Activated T-cell treated with anti-CD3 and anti-CD28 coated beads, Interleukin-2, amount 50 U/mL, for 4 hours (primary cell): ENCODE measurements around the gene TMCO4. TPM values are rescaled to one million over a fixed set of nuclear protein-coding genes. Genes with fewer than 3 reads are reported as not detected.

Experiments used
- ATAC-seq, 2 donors: fragments of 200-7000 bp; cut with Tn5 transposase; one replicate each; pipeline ENCODE4 v1.10.0; 2021
- DNase-seq: peaks from one replicate; pipeline ENCODE4 v3.0.0-alpha.2; 2020
- H3K27me3 Mint-ChIP-seq: one replicate; pipeline ENCODE4 v1.8.0; 2021; ENCODE audit warnings: low read depth, mixed read lengths
- H3K36me3 Mint-ChIP-seq: one replicate; pipeline ENCODE4 v1.8.0; 2022; ENCODE audit warnings: mixed read lengths; ENCODE audit not compliant: insufficient read depth
- H3K4me1 Mint-ChIP-seq: one replicate; pipeline ENCODE4 v1.8.0; 2021; ENCODE audit warnings: low read depth, mixed read lengths
- H3K4me3 Mint-ChIP-seq: one replicate; pipeline ENCODE4 v1.8.0; 2021; ENCODE audit warnings: mild to moderate bottlenecking, moderate library complexity, mixed read lengths
- H3K9me3 Mint-ChIP-seq: one replicate; pipeline ENCODE4 v1.8.0; 2021; ENCODE audit warnings: mixed read lengths
- total RNA-seq, 3 donors: library from RNA; stranded (reverse); gene quantifications; one replicate each; pipeline ENCODE4 v1.2.1, GENCODE V29; 2021

Gene TMCO4
- total RNA-seq, 3 donors from 2014 or later: 10.4 to 16.1 (median 13.2) TPM

DNA sequence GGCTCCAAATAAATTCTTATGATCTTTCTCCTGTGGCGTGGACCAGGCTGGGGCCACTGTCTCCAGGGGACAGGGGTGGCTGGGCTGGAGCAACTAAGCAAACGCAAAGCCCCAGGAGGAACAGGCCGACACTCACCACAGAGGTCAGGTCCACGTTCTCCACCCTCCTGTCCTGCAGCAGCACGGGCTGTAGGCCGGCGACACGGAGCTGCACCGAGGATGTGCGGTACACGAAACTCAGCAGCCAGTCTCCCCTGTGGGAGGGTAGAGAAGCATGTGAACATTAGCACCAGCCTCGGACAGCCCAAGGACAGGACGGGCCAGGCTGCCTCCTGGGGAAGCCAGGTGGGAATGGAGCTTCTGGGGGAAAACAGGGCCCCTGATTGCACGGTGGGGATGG is 105.4 kb downstream of the TMCO4 start:
- Mint-ChIP-seq H3K9me3 (no peaks in the 10 kb centered on the region), H3K36me3 (peaks cover 32% of the 10 kb centered on the region), H3K4me3 (no peak overlapping the region), H3K27me3 (no peaks in the 10 kb centered on the region), H3K4me1 (peaks cover 19% of the 10 kb centered on the region)
- ATAC-seq: no peak
- no peak for DNase-seq

DNA sequence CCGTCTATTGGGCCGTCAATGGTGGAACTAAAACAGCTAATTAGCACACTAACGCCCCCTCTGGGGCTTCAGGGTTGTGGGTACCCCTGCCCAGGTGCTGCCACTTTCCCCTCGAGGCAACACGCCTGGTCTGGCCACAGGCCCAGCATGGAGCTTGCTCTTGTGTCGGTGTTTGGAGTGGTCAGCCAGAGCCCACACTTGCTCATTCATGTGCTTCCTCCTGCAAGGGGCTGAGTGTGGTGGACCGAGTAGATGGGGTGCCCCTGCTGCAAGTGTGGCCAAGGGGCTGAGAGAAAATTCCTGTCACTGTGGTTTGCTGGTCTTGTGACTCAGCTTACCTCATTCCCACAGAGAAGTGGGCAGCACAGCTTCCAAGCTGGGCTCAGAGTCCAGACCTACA is 109.4 kb downstream of the TMCO4 start:
- ATAC-seq (no peak), DNase-seq (no peak)
- Mint-ChIP-seq H3K27me3 (no peaks in the 10 kb centered on the region), H3K36me3 (peaks cover 28% of the 10 kb centered on the region), H3K4me3 (no peak overlapping the region), H3K4me1 (peaks cover 51% of the 10 kb centered on the region), H3K9me3 (no peaks in the 10 kb centered on the region)

GRCh38 chr1:19689856-19690255 is 109.9 kb downstream of the TMCO4 start:
- Mint-ChIP-seq H3K27me3 (no peaks in the 10 kb centered on the region), H3K36me3 (peaks cover 27% of the 10 kb centered on the region), H3K4me3 (no peak overlapping the region), H3K4me1 (peaks cover 51% of the 10 kb centered on the region), H3K9me3 (no peaks in the 10 kb centered on the region)
- ATAC-seq (no peak), DNase-seq (no peak)

GRCh38 chr1:19689085-19689757 is 110.5 kb downstream of the TMCO4 start:
- H3K4me1 Mint-ChIP-seq: peaks cover 51% of the 10 kb centered on the region
- no peaks in the 10 kb centered on the region for H3K9me3 Mint-ChIP-seq
- no peaks in the 10 kb centered on the region for H3K27me3 Mint-ChIP-seq
- H3K36me3 Mint-ChIP-seq: peaks cover 22% of the 10 kb centered on the region
- DNase-seq: no peak
- no peak overlapping the region for H3K4me3 Mint-ChIP-seq
- ATAC-seq: no peak

DNA sequence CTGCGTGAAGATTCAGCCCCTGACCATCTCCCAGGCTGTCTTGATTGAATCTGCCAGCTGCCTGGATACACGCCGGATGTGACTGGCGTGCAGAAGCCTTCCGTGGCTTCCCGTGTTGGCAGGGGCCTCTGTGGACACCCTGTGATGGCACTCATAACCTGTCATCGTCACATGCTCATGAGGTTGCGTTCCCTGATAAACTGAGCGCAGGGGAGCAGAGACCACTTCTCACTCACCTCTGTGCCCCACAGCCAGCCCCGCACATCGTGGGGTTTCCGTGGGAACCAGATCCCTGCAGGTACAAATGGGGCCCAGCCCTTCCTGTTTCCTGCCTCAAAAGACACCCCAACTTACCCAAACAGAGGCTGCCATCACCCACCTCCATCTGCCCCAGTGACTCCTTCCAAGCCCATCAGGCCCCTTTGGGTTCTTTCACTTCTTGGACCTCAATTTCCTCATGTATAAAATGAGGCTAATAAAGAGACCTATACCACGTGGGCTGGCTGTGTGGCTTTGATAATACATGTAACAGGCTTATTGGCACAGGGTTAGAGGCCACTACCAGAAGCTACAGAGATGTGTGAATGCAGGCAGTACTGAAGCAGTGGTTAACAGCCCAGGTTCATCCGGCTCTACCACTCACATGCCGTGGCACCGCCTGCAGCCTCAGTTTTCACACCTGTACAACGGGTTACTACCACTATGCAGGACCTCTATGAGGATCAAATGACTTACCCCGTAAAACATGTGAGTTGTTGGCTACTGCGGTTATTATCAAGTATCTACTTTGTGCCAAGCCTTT is 111.5 kb downstream of the TMCO4 start:
- Mint-ChIP-seq H3K4me1 (peaks cover 51% of the 10 kb centered on the region), H3K4me3 (peak overlapping the region; percentile 54), H3K27me3 (no peaks in the 10 kb centered on the region), H3K36me3 (peaks cover 22% of the 10 kb centered on the region), H3K9me3 (no peaks in the 10 kb centered on the region)
- DNase-seq (no peak), ATAC-seq (peak; percentile 56 to 60)

GRCh38 chr1:19687414-19687813 is 112.3 kb downstream of the TMCO4 start:
- ATAC-seq (no peak), DNase-seq (no peak)
- no peak overlapping the region for H3K4me3 Mint-ChIP-seq
- H3K9me3 Mint-ChIP-seq: no peaks in the 10 kb centered on the region
- H3K4me1 Mint-ChIP-seq: peaks cover 51% of the 10 kb centered on the region
- H3K36me3 Mint-ChIP-seq: peaks cover 20% of the 10 kb centered on the region
- H3K27me3 Mint-ChIP-seq: no peaks in the 10 kb centered on the region

GRCh38 chr1:19685994-19686393 is 113.7 kb downstream of the TMCO4 start:
- no peaks in the 10 kb centered on the region for H3K27me3 Mint-ChIP-seq
- H3K4me1 Mint-ChIP-seq: peaks cover 44% of the 10 kb centered on the region
- DNase-seq (no peak), ATAC-seq (no peak)
- peaks cover 11% of the 10 kb centered on the region for H3K36me3 Mint-ChIP-seq
- no peak overlapping the region for H3K4me3 Mint-ChIP-seq
- no peaks in the 10 kb centered on the region for H3K9me3 Mint-ChIP-seq

- no peaks in the 10 kb centered on the region for H3K27me3 Mint-ChIP-seq
- DNase-seq: no peak
- H3K4me1 Mint-ChIP-seq: peaks cover 35% of the 10 kb centered on the region
- H3K36me3 Mint-ChIP-seq: peaks cover 6% of the 10 kb centered on the region
- H3K9me3 Mint-ChIP-seq: no peaks in the 10 kb centered on the region
- ATAC-seq: no peak
- H3K4me3 Mint-ChIP-seq: no peak overlapping the region
These were observed 115.0 kb downstream of the TMCO4 start for GRCh38 chr1:19684677-19685076.

DNA sequence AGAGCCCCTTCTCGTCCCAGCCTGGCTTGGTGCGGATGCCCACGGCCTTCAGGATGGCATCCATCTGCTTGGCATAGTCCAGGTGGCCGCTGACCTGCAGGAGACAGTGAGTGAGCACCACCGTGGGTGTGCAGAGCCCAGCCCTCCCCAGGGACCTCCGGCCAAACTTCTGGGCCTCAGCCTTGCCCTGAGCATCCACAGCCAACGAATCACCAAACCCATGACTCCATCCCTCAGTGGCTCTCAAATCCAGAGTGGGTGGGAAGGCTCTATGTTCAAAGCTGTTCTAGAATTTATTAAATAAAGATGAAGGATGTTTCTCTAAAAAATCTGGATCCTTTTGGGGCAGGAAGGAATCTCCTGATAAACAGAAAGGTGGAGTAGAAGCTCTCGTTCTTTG is 116.4 kb downstream of the TMCO4 start:
- no peaks in the 10 kb centered on the region for H3K27me3 Mint-ChIP-seq
- no peak overlapping the region for H3K4me3 Mint-ChIP-seq
- H3K9me3 Mint-ChIP-seq: no peaks in the 10 kb centered on the region
- no peak for ATAC-seq
- H3K36me3 Mint-ChIP-seq: peaks cover 6% of the 10 kb centered on the region
- H3K4me1 Mint-ChIP-seq: peaks cover 22% of the 10 kb centered on the region
- no peak for DNase-seq

- Mint-ChIP-seq H3K9me3 (no peaks in the 10 kb centered on the region), H3K4me1 (peaks cover 18% of the 10 kb centered on the region), H3K27me3 (no peaks in the 10 kb centered on the region), H3K36me3 (peaks cover 6% of the 10 kb centered on the region), H3K4me3 (no peak overlapping the region)
- no peak for ATAC-seq
- DNase-seq: no peak
These were observed 116.8 kb downstream of the TMCO4 start for GRCh38 chr1:19682901-19683300.

- DNase-seq: no peak
- no peaks in the 10 kb centered on the region for H3K27me3 Mint-ChIP-seq
- no peak for ATAC-seq
- H3K9me3 Mint-ChIP-seq: no peaks in the 10 kb centered on the region
- peaks cover 11% of the 10 kb centered on the region for H3K4me1 Mint-ChIP-seq
- H3K36me3 Mint-ChIP-seq: peaks cover 6% of the 10 kb centered on the region
- H3K4me3 Mint-ChIP-seq: no peak overlapping the region
These were observed 117.5 kb downstream of the TMCO4 start for GRCh38 chr1:19682257-19682656.

- ATAC-seq (no peak), DNase-seq (no peak)
- Mint-ChIP-seq H3K27me3 (no peaks in the 10 kb centered on the region), H3K36me3 (peaks cover 4% of the 10 kb centered on the region), H3K9me3 (no peaks in the 10 kb centered on the region), H3K4me3 (no peak overlapping the region), H3K4me1 (no peaks in the 10 kb centered on the region)
These were observed 119.1 kb downstream of the TMCO4 start for GRCh38 chr1:19680644-19681043.

GRCh38 chr1:19679691-19680090 is 120.0 kb downstream of the TMCO4 start:
- DNase-seq (no peak), ATAC-seq (no peak)
- Mint-ChIP-seq H3K9me3 (no peaks in the 10 kb centered on the region), H3K27me3 (no peaks in the 10 kb centered on the region), H3K36me3 (peaks cover 4% of the 10 kb centered on the region), H3K4me1 (no peaks in the 10 kb centered on the region), H3K4me3 (no peak overlapping the region)

DNA sequence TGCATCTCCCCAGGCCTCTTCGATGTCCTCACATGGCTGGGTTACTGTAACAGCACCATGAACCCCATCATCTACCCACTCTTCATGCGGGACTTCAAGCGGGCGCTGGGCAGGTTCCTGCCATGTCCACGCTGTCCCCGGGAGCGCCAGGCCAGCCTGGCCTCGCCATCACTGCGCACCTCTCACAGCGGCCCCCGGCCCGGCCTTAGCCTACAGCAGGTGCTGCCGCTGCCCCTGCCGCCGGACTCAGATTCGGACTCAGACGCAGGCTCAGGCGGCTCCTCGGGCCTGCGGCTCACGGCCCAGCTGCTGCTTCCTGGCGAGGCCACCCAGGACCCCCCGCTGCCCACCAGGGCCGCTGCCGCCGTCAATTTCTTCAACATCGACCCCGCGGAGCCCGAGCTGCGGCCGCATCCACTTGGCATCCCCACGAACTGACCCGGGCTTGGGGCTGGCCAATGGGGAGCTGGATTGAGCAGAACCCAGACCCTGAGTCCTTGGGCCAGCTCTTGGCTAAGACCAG is 120.7 kb downstream of the TMCO4 start:
- H3K27me3 Mint-ChIP-seq: no peaks in the 10 kb centered on the region
- ATAC-seq: no peak
- DNase-seq: no peak
- H3K4me1 Mint-ChIP-seq: no peaks in the 10 kb centered on the region
- H3K9me3 Mint-ChIP-seq: no peaks in the 10 kb centered on the region
- no peak overlapping the region for H3K4me3 Mint-ChIP-seq
- peaks cover 4% of the 10 kb centered on the region for H3K36me3 Mint-ChIP-seq

DNA sequence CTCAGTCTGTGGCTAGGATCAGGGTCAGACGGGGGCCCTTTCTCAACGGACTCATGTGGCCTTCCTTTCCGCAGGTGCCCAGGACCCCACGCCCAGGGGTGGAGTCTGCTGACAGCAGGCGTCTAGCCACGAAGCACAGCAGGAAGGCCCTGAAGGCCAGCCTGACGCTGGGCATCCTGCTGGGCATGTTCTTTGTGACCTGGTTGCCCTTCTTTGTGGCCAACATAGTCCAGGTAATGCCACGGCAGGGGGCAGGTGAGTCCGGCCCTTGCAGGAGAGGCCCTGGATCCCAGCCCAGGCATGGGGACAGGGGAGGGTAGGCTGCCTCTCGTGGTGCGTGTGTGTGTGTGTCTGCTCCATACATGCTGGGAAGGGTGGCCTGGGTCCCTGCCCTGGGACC is 121.2 kb downstream of the TMCO4 start:
- no peak for ATAC-seq
- Mint-ChIP-seq H3K27me3 (no peaks in the 10 kb centered on the region), H3K4me1 (no peaks in the 10 kb centered on the region), H3K4me3 (no peak overlapping the region), H3K36me3 (peaks cover 4% of the 10 kb centered on the region), H3K9me3 (no peaks in the 10 kb centered on the region)
- no peak for DNase-seq
